HEK293 (cell line): Measurements from ENCODE around the gene CHMP5.

Experiments used
- CTCF ChIA-PET: fragments of 350-600 bp; formaldehyde crosslinking; extraction: SDS; loops from one replicate; lab custom pipeline; 2021; ENCODE audit warnings: antibody characterized with exemption; lab: Yijun Ruan, JAX
- POLR2A ChIA-PET: fragments of 300-600 bp; formaldehyde crosslinking; extraction: SDS; loops from one replicate; lab custom pipeline; 2020; ENCODE audit warnings: antibody characterized with exemption, inconsistent platforms; lab: Yijun Ruan, JAX
- H3K27ac ChIP-seq: fragments of 200-500 bp; sonication (Bioruptor generic); 2 replicates; pipeline ENCODE4 v1.5.1; 2014; ENCODE audit warnings: low read depth, low read length, control low read depth, inconsistent platforms; ENCODE audit errors: extremely low read depth
- H3K36me3 ChIP-seq, 2 experiments: fragments of 200-500 bp in 1 of 2; sonication (Bioruptor generic) in 1 of 2; 1 replicate in 1 of 2; 2 replicates in 1 of 2; pipeline ENCODE4 v1.5.1; 2014 to 2017; ENCODE audit warnings: inconsistent platforms in 2 of 2, low read length in 2 of 2; ENCODE audit not compliant: control insufficient read depth in 2 of 2, insufficient read depth in 1 of 2
- H3K4me1 ChIP-seq: fragments of 200-500 bp; sonication (Bioruptor generic); 2 replicates; pipeline ENCODE4 v1.5.1; 2014; ENCODE audit warnings: mild to moderate bottlenecking, low read length, inconsistent platforms; ENCODE audit not compliant: control insufficient read depth, insufficient read depth
- H3K4me3 ChIP-seq: 2 replicates; pipeline ENCODE4 v1.5.1; 2011; ENCODE audit warnings: low read depth, mild to moderate bottlenecking, control low read depth, low read length, moderate library complexity
- H3K9me3 ChIP-seq: fragments of 200-500 bp; sonication (Bioruptor generic); 2 replicates; pipeline ENCODE4 v1.5.1; 2014; ENCODE audit warnings: low read depth, low read length, inconsistent platforms; ENCODE audit not compliant: control insufficient read depth, insufficient read depth
- BCL11B ChIP-seq: fragments of 450-650 bp; formaldehyde crosslinking; IDR thresholded peaks from 2 replicates; pipeline ENCODE4 v1.5.1; 2016; ENCODE audit warnings: low read depth, missing biosample characterization, missing genetic modification characterization
- CTCF ChIP-seq: fragments of 450-650 bp; formaldehyde crosslinking; IDR thresholded peaks from 2 replicates; pipeline ENCODE4 v1.5.1; 2016; ENCODE audit warnings: missing biosample characterization, missing genetic modification characterization
- KLF8 ChIP-seq: fragments of 450-650 bp; formaldehyde crosslinking; IDR thresholded peaks from 2 replicates; pipeline ENCODE4 v1.5.1; 2016; ENCODE audit warnings: missing biosample characterization, missing genetic modification characterization
- SALL2 ChIP-seq: fragments of 450-650 bp; formaldehyde crosslinking; IDR thresholded peaks from 2 replicates; pipeline ENCODE4 v1.5.0; 2017; ENCODE audit warnings: missing biosample characterization, mild to moderate bottlenecking, missing genetic modification characterization, borderline replicate concordance
- SETDB1 ChIP-seq: IDR thresholded peaks from one replicate; pipeline ENCODE4 v1.6.1; 2017; ENCODE audit warnings: mild to moderate bottlenecking, low read length, moderate library complexity, mixed read lengths; ENCODE audit not compliant: insufficient read length
- TRIM28 ChIP-seq: IDR thresholded peaks from 2 replicates; pipeline ENCODE4 v1.6.1; 2011; ENCODE audit warnings: low read length, control low read depth, borderline replicate concordance
- ZBTB17 ChIP-seq: fragments of 450-650 bp; formaldehyde crosslinking; IDR thresholded peaks from 2 replicates; pipeline ENCODE4 v1.5.1; 2016; ENCODE audit warnings: missing biosample characterization, missing genetic modification characterization
- ZBTB26 ChIP-seq: fragments of 450-650 bp; formaldehyde crosslinking; optimal IDR thresholded peaks from 2 replicates; pipeline ENCODE3; 2016; ENCODE audit warnings: missing biosample characterization, mild to moderate bottlenecking, missing genetic modification characterization
- ZBTB8A ChIP-seq: fragments of 450-650 bp; formaldehyde crosslinking; IDR thresholded peaks from 2 replicates; pipeline ENCODE4 v1.5.1; 2016; ENCODE audit warnings: missing biosample characterization, missing genetic modification characterization
- ZFP37 ChIP-seq: fragments of 450-650 bp; formaldehyde crosslinking; IDR thresholded peaks from 2 replicates; pipeline ENCODE4 v1.5.1; 2016; ENCODE audit warnings: missing biosample characterization, missing genetic modification characterization
- ZNF214 ChIP-seq: fragments of 450-650 bp; formaldehyde crosslinking; IDR thresholded peaks from 2 replicates; pipeline ENCODE4 v1.5.1; 2017; ENCODE audit warnings: missing biosample characterization, mild to moderate bottlenecking, missing genetic modification characterization, borderline replicate concordance
- ZNF239 ChIP-seq: fragments of 450-650 bp; formaldehyde crosslinking; IDR thresholded peaks from 2 replicates; pipeline ENCODE4 v1.5.1; 2016; ENCODE audit warnings: missing biosample characterization, missing genetic modification characterization
- ZNF423 ChIP-seq: fragments of 450-650 bp; formaldehyde crosslinking; IDR thresholded peaks from 2 replicates; pipeline ENCODE4 v1.5.1; 2016; ENCODE audit warnings: missing biosample characterization, missing genetic modification characterization
- ZNF521 ChIP-seq: fragments of 450-650 bp; formaldehyde crosslinking; IDR thresholded peaks from 2 replicates; pipeline ENCODE4 v1.5.1; 2017; ENCODE audit warnings: missing biosample characterization, mild to moderate bottlenecking, missing genetic modification characterization
- ZNF544 ChIP-seq: fragments of 450-650 bp; formaldehyde crosslinking; IDR thresholded peaks from 2 replicates; pipeline ENCODE4 v1.5.0; 2017; ENCODE audit warnings: missing biosample characterization, missing genetic modification characterization
- ZNF560 ChIP-seq: fragments of 450-650 bp; formaldehyde crosslinking; IDR thresholded peaks from 2 replicates; pipeline ENCODE4 v1.5.1; 2017; ENCODE audit warnings: missing biosample characterization, missing genetic modification characterization, borderline replicate concordance
- ZNF596 ChIP-seq: fragments of 450-650 bp; IDR thresholded peaks from 2 replicates; pipeline ENCODE4 v1.5.0; 2018; ENCODE audit warnings: missing biosample characterization, mild to moderate bottlenecking, missing genetic modification characterization, moderate library complexity
- ZNF623 ChIP-seq: fragments of 450-650 bp; formaldehyde crosslinking; IDR thresholded peaks from 2 replicates; pipeline ENCODE4 v1.5.1; 2016; ENCODE audit warnings: missing biosample characterization, missing genetic modification characterization
- ZNF658 ChIP-seq: fragments of 450-650 bp; formaldehyde crosslinking; IDR thresholded peaks from 2 replicates; pipeline ENCODE4; 2016; ENCODE audit warnings: missing biosample characterization, missing genetic modification characterization
- ZNF785 ChIP-seq: fragments of 450-650 bp; formaldehyde crosslinking; IDR thresholded peaks from 2 replicates; pipeline ENCODE4 v1.5.1; 2016; ENCODE audit warnings: missing biosample characterization, missing genetic modification characterization
- ZNF792 ChIP-seq: fragments of 450-650 bp; formaldehyde crosslinking; IDR thresholded peaks from 2 replicates; pipeline ENCODE4 v1.5.1; 2016; ENCODE audit warnings: missing biosample characterization, missing genetic modification characterization
- ZNF830 ChIP-seq: fragments of 450-650 bp; IDR thresholded peaks from 2 replicates; pipeline ENCODE4 v1.5.0; 2018; ENCODE audit warnings: missing biosample characterization, missing genetic modification characterization, low read depth, mild to moderate bottlenecking, moderate library complexity
- ZSCAN16 ChIP-seq: fragments of 450-650 bp; formaldehyde crosslinking; IDR thresholded peaks from 2 replicates; pipeline ENCODE4 v1.5.1; 2016; ENCODE audit warnings: missing biosample characterization, missing genetic modification characterization
- TF ChIP-seq, protein P1 (sequence below): fragments of 450-650 bp; formaldehyde crosslinking; IDR thresholded peaks from 2 replicates; pipeline ENCODE4 v1.5.1; 2016; ENCODE audit warnings: missing biosample characterization, missing genetic modification characterization

Gene CHMP5

DNA sequence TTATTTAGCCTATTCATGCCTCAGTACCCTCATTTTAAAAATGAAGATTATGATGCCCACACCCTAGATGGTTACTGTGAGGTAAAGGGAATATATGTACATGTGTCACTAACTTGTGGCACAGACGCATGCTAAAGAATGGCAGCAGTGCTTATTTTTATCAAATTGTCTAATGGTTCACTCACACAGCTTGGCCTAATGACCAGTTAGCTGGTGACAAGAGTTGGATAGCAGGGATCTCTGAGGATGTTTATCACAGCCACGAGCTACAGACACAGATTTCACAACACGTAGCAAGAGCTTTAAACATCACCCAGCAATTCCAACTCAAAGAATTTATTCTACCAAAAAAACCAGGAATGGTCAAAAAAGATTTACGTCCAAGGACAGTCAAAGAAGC is 7.6 kb upstream of the CHMP5 start:
- H3K27ac ChIP-seq, result no peak overlapping the region
- TF ChIP-seq SETDB1 (no peak), ZNF785 (tag by site-specific recombination) (no peak), KLF8 (tag by site-specific recombination) (no peak), TRIM28 (no peak), ZBTB8A (tag by site-specific recombination) (no peak), CTCF (tag by site-specific recombination) (no peak), ZNF560 (tag by site-specific recombination) (no peak), ZNF423 (no peak), ZNF596 (tag by site-specific recombination) (no peak), ZBTB26 (no peak), ZNF521 (tag by site-specific recombination) (no peak), ZSCAN16 (tag by site-specific recombination) (no peak)
- TF ChIP-seq, protein P1, sequence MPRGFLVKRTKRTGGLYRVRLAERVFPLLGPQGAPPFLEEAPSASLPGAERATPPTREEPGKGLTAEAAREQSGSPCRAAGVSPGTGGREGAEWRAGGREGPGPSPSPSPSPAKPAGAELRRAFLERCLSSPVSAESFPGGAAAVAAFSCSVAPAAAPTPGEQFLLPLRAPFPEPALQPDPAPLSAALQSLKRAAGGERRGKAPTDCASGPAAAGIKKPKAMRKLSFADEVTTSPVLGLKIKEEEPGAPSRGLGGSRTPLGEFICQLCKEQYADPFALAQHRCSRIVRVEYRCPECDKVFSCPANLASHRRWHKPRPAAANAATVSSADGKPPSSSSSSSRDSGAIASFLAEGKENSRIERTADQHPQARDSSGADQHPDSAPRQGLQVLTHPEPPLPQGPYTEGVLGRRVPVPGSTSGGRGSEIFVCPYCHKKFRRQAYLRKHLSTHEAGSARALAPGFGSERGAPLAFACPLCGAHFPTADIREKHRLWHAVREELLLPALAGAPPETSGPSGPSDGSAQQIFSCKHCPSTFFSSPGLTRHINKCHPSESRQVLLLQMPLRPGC (tag by site-specific recombination), result no peak
- CTCF ChIA-PET, result interaction anchor here (0.6 to 0.7 kb wide), 2 partner anchors 30 to 525 kb away, joined by 3 read pairs; no protein-coding TSS in a partner anchor
- H3K9me3 ChIP-seq, result no peaks in the 10 kb centered on the region
- H3K4me1 ChIP-seq, result no peaks in the 10 kb centered on the region
- peaks cover 23 to 93% of the 10 kb centered on the region in 2 experiments for H3K36me3 ChIP-seq
- POLR2A ChIA-PET, result no interaction called here
- no peak overlapping the region for H3K4me3 ChIP-seq

DNA sequence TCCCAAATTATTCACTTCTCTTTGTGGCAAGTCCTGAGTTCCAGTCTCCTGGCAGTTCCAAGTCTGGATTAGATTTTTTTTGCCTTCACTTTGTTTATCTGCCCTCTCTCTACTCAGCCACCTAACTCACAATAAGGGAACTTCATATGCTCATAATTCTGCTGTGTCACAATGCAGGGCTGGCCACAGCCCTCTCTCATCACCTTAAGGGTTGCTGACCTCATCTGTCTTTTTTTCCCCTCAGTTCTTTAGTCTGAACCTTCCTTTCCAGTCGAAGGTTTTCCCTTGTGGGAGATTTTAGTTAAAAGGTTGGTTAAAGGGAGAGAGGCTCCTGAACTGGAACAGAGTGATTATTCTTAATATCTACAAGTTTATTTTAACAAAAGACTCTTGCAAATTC is 4.5 kb upstream of the CHMP5 start:
- peaks cover 15 to 68% of the 10 kb centered on the region in 2 experiments for H3K36me3 ChIP-seq
- H3K9me3 ChIP-seq, result no peaks in the 10 kb centered on the region
- POLR2A ChIA-PET, result no interaction called here
- no peak overlapping the region for H3K4me3 ChIP-seq
- peaks cover under 1% of the 10 kb centered on the region; the same call in 1 of the 2 replicates for H3K4me1 ChIP-seq
- TF ChIP-seq BCL11B (no peak), SALL2 (tag by site-specific recombination) (no peak), ZFP37 (tag by site-specific recombination) (no peak), ZNF623 (no peak), ZNF544 (tag by site-specific recombination) (no peak), ZNF239 (tag by site-specific recombination) (no peak), ZNF792 (tag by site-specific recombination) (no peak), ZNF214 (tag by site-specific recombination) (no peak), ZNF658 (tag by site-specific recombination) (no peak), ZNF830 (tag by site-specific recombination) (no peak), ZBTB17 (no peak)
- TF ChIP-seq, all 188 proteins: peak for 0
- H3K27ac ChIP-seq, result no peak overlapping the region
- CTCF ChIA-PET, result no interaction called here
